K562 (cell line): ENCODE data around the gene AMBRA1. TPM values are rescaled to one million over a fixed set of nuclear protein-coding genes. Genes with fewer than 3 reads are reported as not detected.
A peak's percentile ranks its signal among the peaks of the same experiment; 100 is the strongest.

Experiments used
- FIP1L1 ChIP-seq: fragments of 200-400 bp; formaldehyde crosslinking; IDR thresholded peaks from 2 replicates; pipeline ENCODE4 v1.6.1; 2018; ENCODE audit warnings: mild to moderate bottlenecking, low read depth, low read length; ENCODE audit not compliant: poor library complexity, severe bottlenecking
- HDAC1 ChIP-seq, 2 experiments: fragments of 450-650 bp; IDR thresholded peaks; 2 replicates each; pipeline ENCODE4 v1.6.1; 2016 to 2017; ENCODE audit warnings: inconsistent platforms in 1 of 2, mild to moderate bottlenecking in 1 of 2, moderate library complexity in 1 of 2
- LCOR ChIP-seq: sonication (generic); formaldehyde crosslinking; IDR thresholded peaks from 2 replicates; pipeline ENCODE4 v1.8.0; 2022; ENCODE audit warnings: mild to moderate bottlenecking, missing genetic modification reagents
- MEF2A ChIP-seq: IDR thresholded peaks from 2 replicates; pipeline ENCODE4 v1.6.1; 2011; ENCODE audit warnings: low read depth, mild to moderate bottlenecking, low read length, moderate library complexity; ENCODE audit not compliant: control insufficient read depth
- PCBP1 ChIP-seq: fragments of 200-400 bp; formaldehyde crosslinking; IDR thresholded peaks from 2 replicates; pipeline ENCODE4 v1.6.1; 2018; ENCODE audit warnings: mild to moderate bottlenecking, low read depth, low read length; ENCODE audit not compliant: poor library complexity, severe bottlenecking
- REST ChIP-seq, 2 experiments: fragments of 450-650 bp; formaldehyde crosslinking in 1 of 2; IDR thresholded peaks; 2 replicates each; pipeline versions ENCODE4 v1.4.0 to v1.6.1; 2014 to 2020; ENCODE audit warnings: mild to moderate bottlenecking in 2 of 2, borderline replicate concordance in 1 of 2, low read depth in 1 of 2
- THAP12 ChIP-seq: fragments of 250-450 bp; sonication (Bioruptor Pico); IDR thresholded peaks from 2 replicates; pipeline ENCODE4 v1.9.0; 2021; ENCODE audit warnings: mild to moderate bottlenecking, inconsistent platforms
- ZFX ChIP-seq: sonication (generic); formaldehyde crosslinking; IDR thresholded peaks from 2 replicates; pipeline ENCODE4 v1.8.0; 2022; ENCODE audit warnings: mild to moderate bottlenecking, missing genetic modification reagents, moderate library complexity
- ZNF695 ChIP-seq: fragments of 450-650 bp; formaldehyde crosslinking; IDR thresholded peaks from 2 replicates; pipeline ENCODE4 v1.4.0; 2020; ENCODE audit warnings: mild to moderate bottlenecking, moderate library complexity
- polyA plus RNA-seq, 8 experiments: library from polyadenylated mRNA; depleted of rRNA in 4 of 8; stranded (reverse) in 5 of 8; unstranded in 3 of 8; fragments of >200 nt; fragmentation: Nextera tagmentation in 2 of 8; fragmentation: Illumina TruSeq in 1 of 8; extraction: Ambion mirVana in 2 of 8; extraction: Trizol in 1 of 8; gene quantifications; 2 replicates each; pipeline versions ENCODE4 v1.2.1 to v1.2.3, GENCODE V29; 2011 to 2014; ENCODE audit warnings: inconsistent platforms in 1 of 8, missing spikeins in 1 of 8
- total RNA-seq, 7 experiments: library from RNA; depleted of rRNA in 6 of 7; stranded (reverse); fragments of >200 nt in 6 of 7; fragmentation: Illumina TruSeq in 2 of 7; extraction: Trizol in 2 of 7; gene quantifications; 2 replicates each; pipeline versions ENCODE4 v1.2.1 to v1.2.3, GENCODE V29; 2011 to 2021; ENCODE audit warnings: low replicate concordance in 1 of 7
- TF ChIP-seq, protein P1 (sequence below): sonication (generic); formaldehyde crosslinking; IDR thresholded peaks from 2 replicates; pipeline ENCODE4 v1.8.0; 2022; ENCODE audit warnings: missing genetic modification reagents, mild to moderate bottlenecking, moderate library complexity, borderline replicate concordance

AMBRA1 gene
- total and polyA plus RNA-seq, 9 of the 15 experiments (the other 6 are each of a cell fraction or from before 2014, with no cell fraction given): 0.15 to 24.5 (median 13.0) TPM

GRCh38 chr11:46363455-46364005 lies 230.3 kb downstream of the AMBRA1 start (continued):
- no peak for TF ChIP-seq REST (IDR thresholded peaks at IDR 0.05; ENCODE audit: borderline replicate concordance)
- TF ChIP-seq REST (CRISPR knock-in tag; IDR thresholded peaks at IDR 0.05; ENCODE audit: low read depth): no peak
- no peak for TF ChIP-seq ZNF695
- TF ChIP-seq ZFX: peak; percentile 19
- peak; percentile 43 for TF ChIP-seq PCBP1
- no peak for TF ChIP-seq LCOR (CRISPR knock-in tag)
- no peak for TF ChIP-seq THAP12 (CRISPR knock-in tag)
- TF ChIP-seq, protein P1, sequence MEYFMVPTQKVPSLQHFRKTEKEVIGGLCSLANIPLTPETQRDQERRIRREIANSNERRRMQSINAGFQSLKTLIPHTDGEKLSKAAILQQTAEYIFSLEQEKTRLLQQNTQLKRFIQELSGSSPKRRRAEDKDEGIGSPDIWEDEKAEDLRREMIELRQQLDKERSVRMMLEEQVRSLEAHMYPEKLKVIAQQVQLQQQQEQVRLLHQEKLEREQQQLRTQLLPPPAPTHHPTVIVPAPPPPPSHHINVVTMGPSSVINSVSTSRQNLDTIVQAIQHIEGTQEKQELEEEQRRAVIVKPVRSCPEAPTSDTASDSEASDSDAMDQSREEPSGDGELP (CRISPR knock-in tag): peak; percentile 39; the same call in 1 of the 2 replicates
- no peak for TF ChIP-seq MEF2A
- TF ChIP-seq HDAC1 (IDR thresholded peaks at IDR 0.05): no peak
- TF ChIP-seq FIP1L1: peak; percentile 38
